Astrocyte (in vitro differentiated cells and primary cell): ENCODE data around the gene DOCK11. TPM values are rescaled to one million over a fixed set of nuclear protein-coding genes. Genes with fewer than 3 reads are reported as not detected.

Experiments
- DNase-seq: peaks from one replicate; pipeline ENCODE4 v3.0.0-alpha.2; 2010; ENCODE audit warnings: low read depth
- FAIRE-seq: peaks from 2 replicates; lab custom pipeline; 2011; peaks lifted over from hg19 to GRCh38; lab: Jason Lieb, UNC
- H2AFZ ChIP-seq: 2 replicates; pipeline ENCODE4 v1.6.0; 2012; ENCODE audit warnings: low read depth, low read length, inconsistent platforms
- H3K27ac ChIP-seq: 2 replicates; pipeline ENCODE4 v1.5.1; 2011; ENCODE audit warnings: low read depth, low read length, inconsistent platforms
- H3K27me3 ChIP-seq: 2 replicates; pipeline ENCODE4 v1.6.0; 2011; ENCODE audit warnings: low read length, inconsistent platforms; ENCODE audit not compliant: insufficient read depth
- H3K36me3 ChIP-seq: 2 replicates; pipeline ENCODE4 v1.5.1; 2011; ENCODE audit warnings: low read length, inconsistent platforms; ENCODE audit not compliant: insufficient read depth
- H3K4me1 ChIP-seq: 2 replicates; pipeline ENCODE4 v1.5.1; 2011; ENCODE audit warnings: low read length, inconsistent platforms; ENCODE audit not compliant: insufficient read depth
- H3K4me2 ChIP-seq: 2 replicates; pipeline ENCODE4 v1.6.0; 2012; ENCODE audit warnings: low read length, inconsistent platforms
- H3K4me3 ChIP-seq: 2 replicates; pipeline ENCODE4 v1.5.1; 2011; ENCODE audit warnings: low read depth, mild to moderate bottlenecking, low read length, inconsistent platforms; ENCODE audit not compliant: insufficient read depth
- H3K79me2 ChIP-seq: 2 replicates; pipeline ENCODE4 v1.6.0; 2012; ENCODE audit warnings: mild to moderate bottlenecking, low read length, inconsistent platforms; ENCODE audit not compliant: insufficient read depth
- H3K9ac ChIP-seq: 2 replicates; pipeline ENCODE4 v1.6.0; 2012; ENCODE audit warnings: mild to moderate bottlenecking, low read length, inconsistent platforms
- H3K9me3 ChIP-seq: 2 replicates; pipeline ENCODE4 v1.5.1; 2012; ENCODE audit warnings: low read depth, mild to moderate bottlenecking, low read length, inconsistent platforms; ENCODE audit not compliant: insufficient read depth
- H4K20me1 ChIP-seq: 2 replicates; pipeline ENCODE4 v1.6.0; 2012; ENCODE audit warnings: low read length, inconsistent platforms; ENCODE audit not compliant: insufficient read depth
- H3K27ac Mint-ChIP-seq: one replicate; pipeline ENCODE4 v1.8.0; 2021; ENCODE audit warnings: mild to moderate bottlenecking, mixed read lengths; ENCODE audit not compliant: unreplicated experiment
- H3K27me3 Mint-ChIP-seq: one replicate; pipeline ENCODE4 v1.8.0; 2021; ENCODE audit warnings: low read depth, mixed read lengths; ENCODE audit not compliant: unreplicated experiment
- H3K36me3 Mint-ChIP-seq: one replicate; pipeline ENCODE4 v1.8.0; 2021; ENCODE audit warnings: low read depth, mixed read lengths; ENCODE audit not compliant: unreplicated experiment
- H3K4me1 Mint-ChIP-seq: one replicate; pipeline ENCODE4 v1.8.0; 2021; ENCODE audit warnings: low read depth, mixed read lengths; ENCODE audit not compliant: unreplicated experiment
- H3K4me3 Mint-ChIP-seq: one replicate; pipeline ENCODE4 v1.8.0; 2021; ENCODE audit warnings: mild to moderate bottlenecking, moderate library complexity, mixed read lengths; ENCODE audit not compliant: unreplicated experiment
- H3K9me3 Mint-ChIP-seq: one replicate; pipeline ENCODE4 v1.8.0; 2021; ENCODE audit warnings: mild to moderate bottlenecking, mixed read lengths; ENCODE audit not compliant: unreplicated experiment
- CTCF ChIP-seq: IDR thresholded peaks from 2 replicates; pipeline ENCODE4 v1.5.1; 2011; ENCODE audit warnings: low read depth, mild to moderate bottlenecking, inconsistent platforms, low read length, moderate library complexity; ENCODE audit not compliant: insufficient read depth
- EZH2 ChIP-seq: IDR thresholded peaks from 2 replicates; pipeline ENCODE4 v1.6.1; 2012; ENCODE audit warnings: mild to moderate bottlenecking, low read length, inconsistent platforms; ENCODE audit not compliant: insufficient read depth
- total RNA-seq: library from RNA; stranded (reverse); gene quantifications from 2 replicates; pipeline ENCODE4 v1.2.1, GENCODE V29; 2021

Gene DOCK11
- total RNA-seq, 1 donor from 2014 or later, result 4.7 TPM

GRCh38 chrX:118594697-118595420 is 99.2 kb downstream of the DOCK11 start:
- Mint-ChIP-seq H3K27me3 (peaks cover 4% of the 10 kb centered on the region), H3K27ac (no peak overlapping the region), H3K36me3 (no peaks in the 10 kb centered on the region), H3K4me1 (no peaks in the 10 kb centered on the region), H3K9me3 (no peaks in the 10 kb centered on the region), H3K4me3 (no peak overlapping the region)
- DNase-seq (no peak), FAIRE-seq (peak; percentile 20)
- H3K27me3 ChIP-seq, result no peaks in the 10 kb centered on the region
- no peak overlapping the region for H3K9ac ChIP-seq
- H3K9me3 ChIP-seq, result no peaks in the 10 kb centered on the region
- H3K79me2 ChIP-seq, result no peaks in the 10 kb centered on the region
- H2AFZ ChIP-seq, result no peak overlapping the region
- H3K36me3 ChIP-seq, result no peaks in the 10 kb centered on the region
- H4K20me1 ChIP-seq, result no peaks in the 10 kb centered on the region
- no peak overlapping the region for H3K4me3 ChIP-seq
- H3K4me1 ChIP-seq, result no peaks in the 10 kb centered on the region
- H3K4me2 ChIP-seq, result no peak overlapping the region
- H3K27ac ChIP-seq, result no peak overlapping the region
- no peak for TF ChIP-seq EZH2

- H3K27ac ChIP-seq, result no peak overlapping the region
- H3K79me2 ChIP-seq, result no peaks in the 10 kb centered on the region
- no peaks in the 10 kb centered on the region for H3K27me3 ChIP-seq
- H3K4me3 ChIP-seq, result no peak overlapping the region
- H2AFZ ChIP-seq, result no peak overlapping the region
- H3K4me1 Mint-ChIP-seq, result no peaks in the 10 kb centered on the region
- no peak overlapping the region for H3K27ac Mint-ChIP-seq
- no peaks in the 10 kb centered on the region for H3K9me3 Mint-ChIP-seq
- H3K4me3 Mint-ChIP-seq, result no peak overlapping the region
- H3K4me2 ChIP-seq, result no peak overlapping the region
- FAIRE-seq (peak; percentile 29), DNase-seq (peak; percentile 2)
- H3K36me3 Mint-ChIP-seq, result no peaks in the 10 kb centered on the region
- TF ChIP-seq EZH2 (no peak), CTCF (no peak)
- no peaks in the 10 kb centered on the region for H3K9me3 ChIP-seq
- H3K36me3 ChIP-seq, result no peaks in the 10 kb centered on the region
- H3K9ac ChIP-seq, result no peak overlapping the region
- no peaks in the 10 kb centered on the region for H3K4me1 ChIP-seq
- peaks cover 4% of the 10 kb centered on the region for H3K27me3 Mint-ChIP-seq
- H4K20me1 ChIP-seq, result no peaks in the 10 kb centered on the region
These were observed 100.0 kb downstream of the DOCK11 start for GRCh38 chrX:118595501-118596042.

- H3K9me3 Mint-ChIP-seq, result no peaks in the 10 kb centered on the region
- H3K4me3 Mint-ChIP-seq, result no peak overlapping the region
- no peak overlapping the region for H3K4me2 ChIP-seq
- no peak overlapping the region for H3K9ac ChIP-seq
- no peak overlapping the region for H2AFZ ChIP-seq
- no peaks in the 10 kb centered on the region for H3K79me2 ChIP-seq
- no peaks in the 10 kb centered on the region for H4K20me1 ChIP-seq
- FAIRE-seq (no peak), DNase-seq (no peak)
- no peaks in the 10 kb centered on the region for H3K36me3 ChIP-seq
- no peaks in the 10 kb centered on the region for H3K36me3 Mint-ChIP-seq
- no peaks in the 10 kb centered on the region for H3K4me1 ChIP-seq
- no peaks in the 10 kb centered on the region for H3K9me3 ChIP-seq
- H3K27ac Mint-ChIP-seq, result no peak overlapping the region
- H3K27me3 Mint-ChIP-seq, result peaks cover 4% of the 10 kb centered on the region
- H3K4me1 Mint-ChIP-seq, result no peaks in the 10 kb centered on the region
- H3K27me3 ChIP-seq, result no peaks in the 10 kb centered on the region
- no peak for TF ChIP-seq CTCF
- no peak for TF ChIP-seq EZH2
- no peak overlapping the region for H3K4me3 ChIP-seq
- no peak overlapping the region for H3K27ac ChIP-seq
These were observed 100.8 kb downstream of the DOCK11 start for GRCh38 chrX:118596390-118596789.
